ENCODE measurements around the gene ERICH3.

Gene ERICH3, protein sequence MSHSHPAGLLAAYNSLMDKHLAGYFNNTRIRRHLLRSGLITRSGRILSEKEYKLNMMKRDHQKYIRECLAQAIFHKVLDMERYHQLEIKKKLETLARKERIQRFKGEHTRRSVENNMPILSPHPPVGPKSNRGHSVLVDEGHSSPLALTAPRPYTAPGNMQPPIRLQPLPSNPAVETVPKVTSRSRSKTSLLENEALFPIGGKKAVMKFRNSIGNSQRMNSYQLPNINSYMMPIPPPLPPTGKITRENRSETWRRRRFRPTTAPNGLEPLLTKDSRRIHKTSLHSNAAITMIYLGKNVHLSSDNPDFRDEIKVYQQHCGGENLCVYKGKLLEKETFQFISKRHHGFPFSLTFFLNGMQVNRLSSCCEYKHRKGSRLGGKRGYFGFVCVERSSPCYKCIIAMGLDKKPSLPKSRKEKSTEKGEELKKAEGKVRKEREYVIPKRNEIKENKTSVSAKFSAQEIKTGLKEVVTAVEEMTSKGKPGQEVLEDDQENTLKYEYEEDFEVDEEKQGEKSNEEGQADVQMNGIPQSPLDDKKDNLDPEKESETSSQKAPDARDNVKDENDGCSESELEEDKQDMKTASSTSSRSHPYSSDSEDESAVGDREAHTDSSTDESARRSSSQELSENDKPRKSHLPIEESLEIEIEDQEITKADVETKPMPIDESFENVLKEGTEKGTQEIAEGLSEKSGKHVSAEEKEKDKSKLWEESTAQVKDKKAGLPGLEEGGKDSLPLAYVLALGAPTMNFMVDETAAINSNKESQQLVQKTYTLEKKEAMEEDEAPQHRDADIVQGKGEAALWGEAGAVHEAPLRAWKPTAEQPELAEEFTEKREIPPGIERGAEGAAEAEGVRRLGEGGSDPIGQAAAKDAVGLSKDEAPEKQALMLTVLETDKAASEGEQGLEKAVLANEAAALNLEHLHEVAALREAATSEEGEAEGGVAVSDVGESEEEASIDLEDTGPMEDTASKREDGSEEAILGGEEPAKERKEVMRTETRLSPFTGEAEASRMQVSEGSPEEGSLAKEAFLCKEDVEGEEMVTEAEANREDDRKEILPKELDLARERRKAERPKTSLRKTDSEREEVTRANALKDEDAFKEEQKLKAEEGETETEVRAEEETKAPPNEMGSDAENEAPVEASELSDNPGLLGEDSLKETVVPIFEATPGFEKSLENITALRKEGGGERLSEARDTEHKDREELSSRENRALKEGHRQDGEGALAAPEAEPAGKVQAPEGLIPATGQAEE (N-terminal part only)

DNA sequence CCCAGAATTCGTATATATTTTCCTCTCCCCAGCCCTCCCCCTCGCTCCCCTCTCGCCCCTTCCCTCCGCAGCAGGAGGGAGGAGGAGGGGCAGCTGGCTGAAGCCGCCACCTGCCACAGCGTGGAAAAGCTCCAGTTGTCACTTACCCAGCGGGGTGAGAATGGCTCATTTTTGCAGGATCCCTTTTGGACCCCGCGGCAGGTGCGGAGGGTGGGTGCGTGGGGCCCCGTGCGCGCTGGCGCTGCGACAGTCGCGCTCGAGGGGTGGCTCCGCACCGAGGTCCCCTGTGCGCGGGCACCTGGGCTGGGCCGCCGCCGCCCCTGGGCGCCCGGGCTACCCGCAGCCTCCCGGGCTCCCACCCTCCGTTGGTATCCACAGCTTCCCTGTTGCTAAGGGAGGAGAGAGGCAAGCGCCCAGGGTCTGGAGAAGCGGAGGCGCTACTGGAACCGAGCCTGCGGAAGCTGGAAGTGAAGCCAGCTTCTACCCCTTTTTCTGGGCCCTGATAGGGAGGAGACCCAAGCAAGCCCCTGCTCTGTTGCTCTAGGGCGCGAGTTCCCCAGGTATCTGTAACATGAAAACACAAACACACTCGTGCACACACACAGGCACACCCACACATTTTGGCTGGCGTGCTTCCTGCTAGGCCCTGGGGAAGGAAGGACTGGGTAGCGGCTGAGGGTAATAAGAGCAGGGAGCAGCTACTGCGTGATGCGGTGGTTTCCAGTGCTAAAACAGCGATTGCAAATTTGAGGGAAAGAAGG, at the start of gene ERICH3:
Gene ERICH3 (minus strand): TSS at position 442 of the 761 bp plus-strand sequence. CDS start 273 bp downstream, at position 169.
- DNase-seq: peak; percentile 66

DNA sequence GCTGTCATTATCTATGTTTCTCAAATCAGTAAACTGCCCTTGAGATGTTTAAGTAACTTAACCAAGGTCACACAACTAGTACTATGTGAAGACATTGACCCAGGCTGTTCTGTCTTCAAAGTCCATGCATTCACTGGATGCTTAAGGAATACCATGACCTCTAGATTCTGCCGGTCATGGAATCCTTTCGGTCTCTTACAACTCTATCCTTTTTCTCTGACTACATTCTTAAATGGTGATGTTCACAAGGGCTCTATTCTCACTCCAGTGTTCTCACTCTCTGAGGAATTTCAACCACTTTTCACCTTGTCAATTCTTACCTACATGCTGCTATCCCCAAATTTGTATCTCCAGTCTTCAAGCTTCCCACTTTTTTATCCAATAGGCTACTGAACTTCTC, 44.0 kb upstream of the ERICH3 start:
- no peak for DNase-seq

DNA sequence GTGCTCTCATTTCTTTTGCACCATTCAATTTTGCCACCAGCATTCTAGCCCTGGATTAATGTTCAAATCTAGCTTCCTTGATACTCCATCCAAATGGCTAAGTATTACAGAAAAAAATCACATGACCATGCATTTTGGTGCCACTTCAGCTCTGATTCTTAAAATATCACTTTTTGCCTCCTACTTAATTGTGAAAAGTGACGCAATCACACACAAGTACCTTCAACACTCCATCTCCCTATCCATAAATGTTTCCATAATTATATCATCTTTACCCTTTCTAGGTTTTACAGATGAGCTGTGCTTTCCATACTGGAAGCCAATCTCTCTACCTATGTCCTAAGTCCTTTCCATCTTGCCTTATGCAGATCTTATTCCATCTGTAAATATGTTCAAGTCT, 43.2 kb upstream of the ERICH3 start:
- no peak for DNase-seq

DNA sequence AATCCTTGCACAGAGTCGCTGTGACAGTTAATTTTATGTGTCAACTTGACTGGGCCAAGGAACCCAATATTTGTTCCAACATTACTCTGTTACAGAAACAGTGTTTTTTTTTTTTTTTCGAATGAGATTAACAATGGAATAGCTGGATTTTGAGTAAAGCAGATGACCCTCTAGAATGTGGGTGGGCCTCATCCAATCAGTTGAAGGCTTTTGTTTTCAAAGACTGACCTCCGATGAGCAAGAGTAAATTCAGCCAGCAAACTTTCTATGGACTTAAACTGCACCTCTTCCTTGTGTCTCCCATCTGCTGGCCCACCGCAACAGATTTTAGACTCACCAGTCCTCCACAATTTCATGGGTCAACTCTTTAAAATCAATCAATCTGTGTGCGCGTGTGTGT, 42.2 kb upstream of the ERICH3 start:
- DNase-seq: no peak

DNA sequence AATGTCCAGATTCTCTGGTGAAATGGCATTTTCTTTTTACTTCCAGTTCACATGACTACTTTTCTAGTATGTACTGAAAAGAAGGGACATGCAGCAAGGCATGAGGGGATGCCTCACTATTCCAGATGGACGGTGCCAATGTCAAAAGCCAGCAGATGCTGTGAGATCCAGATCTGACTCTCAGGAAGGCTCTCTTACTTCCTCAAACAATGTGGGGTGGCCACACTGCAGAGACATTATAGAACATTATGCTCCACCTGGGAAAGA, 41.6 kb upstream of the ERICH3 start:
- no peak for DNase-seq

DNA sequence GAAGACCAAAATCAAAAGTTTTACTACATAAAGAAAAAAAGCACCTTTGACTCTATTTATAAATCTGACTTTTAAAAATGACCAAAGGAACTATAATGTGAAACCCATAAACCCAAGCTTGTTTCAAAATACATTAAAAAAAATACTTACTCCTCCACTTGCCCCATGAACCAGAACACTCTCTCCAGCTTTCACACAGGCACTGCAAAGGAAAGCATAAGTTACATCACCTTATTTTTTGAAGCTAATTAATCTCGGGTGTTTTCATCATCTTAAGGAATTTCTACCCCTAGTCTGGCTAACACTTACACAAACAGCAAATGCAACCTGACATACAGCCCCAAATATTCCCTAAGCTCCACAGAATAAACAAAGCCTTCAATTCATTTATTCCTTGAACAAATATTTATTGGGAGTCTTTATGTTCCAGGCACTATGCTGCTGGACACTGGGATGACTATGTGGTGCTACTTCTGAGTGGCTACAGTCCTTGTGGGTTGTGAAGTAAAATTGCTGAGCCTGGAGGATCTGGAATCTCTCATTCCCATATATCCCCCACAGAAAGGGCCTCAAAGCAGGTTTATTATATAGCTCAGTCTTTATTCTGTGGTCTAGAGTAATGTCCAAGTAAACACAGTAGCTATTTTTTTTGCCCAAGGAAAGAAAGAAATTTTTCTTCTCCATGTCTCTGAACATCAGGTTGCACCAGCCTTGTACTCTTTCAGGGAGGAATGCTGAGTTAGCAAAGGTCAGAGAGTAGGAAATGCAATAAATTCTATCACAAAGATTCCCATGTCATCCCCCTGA, 41.0 kb upstream of the ERICH3 start:
- no peak for DNase-seq

DNA sequence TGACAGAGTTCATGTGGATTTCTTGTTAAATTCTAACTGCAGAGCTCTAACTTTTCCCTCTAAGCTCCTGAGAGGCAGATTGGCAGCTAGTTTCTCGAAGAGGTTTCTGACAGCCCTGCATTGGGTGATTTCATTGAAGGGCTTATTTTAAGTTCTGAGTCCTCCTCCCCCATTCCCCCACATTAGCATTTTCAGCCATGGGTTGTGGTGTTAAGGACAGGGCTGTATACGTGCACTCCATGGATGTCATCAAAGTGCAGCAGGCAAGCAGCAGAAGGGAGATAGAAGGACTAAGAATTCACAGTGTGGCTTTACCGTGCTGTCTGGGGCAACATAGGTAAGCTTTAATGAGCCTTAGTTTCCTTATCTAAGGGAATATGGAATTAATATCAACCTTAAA, 40.3 kb upstream of the ERICH3 start:
- no peak for DNase-seq

DNA sequence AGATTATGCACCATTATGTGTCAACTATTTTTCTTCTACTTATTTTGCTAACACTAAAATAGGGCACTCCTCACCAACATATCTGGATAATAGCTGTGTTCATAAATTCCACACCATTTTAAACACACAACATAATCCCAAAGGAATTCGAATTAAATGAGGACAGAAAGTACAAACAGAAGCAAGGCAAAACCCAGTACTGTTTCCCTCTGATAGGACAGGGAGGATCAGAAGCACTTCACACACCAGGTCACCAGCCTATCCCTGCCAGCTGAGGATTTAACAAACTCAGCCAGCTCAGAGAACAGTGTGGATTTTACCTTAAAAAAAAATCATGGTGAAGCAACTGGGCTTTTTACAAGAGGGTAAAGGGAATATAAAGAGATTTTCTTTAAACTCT, 39.3 kb upstream of the ERICH3 start:
- no peak for DNase-seq

DNA sequence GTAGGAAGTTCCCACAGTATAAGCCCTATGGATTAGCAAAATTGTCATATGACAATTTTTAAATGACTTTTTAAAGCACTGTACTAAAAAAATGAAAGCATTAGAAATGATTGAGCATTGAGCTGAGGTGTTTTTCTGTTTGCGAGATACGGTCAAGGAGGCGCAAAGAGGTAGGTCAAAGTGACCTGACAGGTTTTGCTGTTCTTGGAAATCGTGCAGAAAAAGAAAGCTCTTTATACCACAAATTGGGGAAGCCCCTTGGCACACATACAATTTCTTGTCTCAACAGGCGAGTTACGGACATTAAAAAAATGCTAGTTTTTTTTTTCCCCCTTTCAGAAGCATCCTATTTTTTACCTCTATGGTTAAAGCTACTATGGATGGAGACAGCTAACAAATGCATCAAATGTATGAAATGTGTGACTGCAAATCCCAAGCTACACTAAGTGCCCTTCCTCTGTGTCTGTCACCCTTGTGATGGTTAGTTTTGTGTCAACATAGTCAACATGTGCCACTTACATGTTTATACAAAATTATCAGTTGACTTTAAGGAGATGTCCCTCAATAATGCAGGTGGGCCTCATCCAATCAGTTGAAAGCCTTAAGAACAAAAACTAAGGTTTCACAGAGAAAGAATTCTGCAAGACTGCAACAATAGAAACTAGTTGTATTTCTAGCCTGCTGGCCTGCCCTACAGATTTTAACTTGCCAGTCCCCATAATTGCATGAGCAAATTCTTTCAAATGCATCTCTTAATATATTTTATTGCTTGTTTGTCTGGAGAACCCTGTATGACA, 30.0 kb upstream of the ERICH3 start:
- DNase-seq: no peak

DNA sequence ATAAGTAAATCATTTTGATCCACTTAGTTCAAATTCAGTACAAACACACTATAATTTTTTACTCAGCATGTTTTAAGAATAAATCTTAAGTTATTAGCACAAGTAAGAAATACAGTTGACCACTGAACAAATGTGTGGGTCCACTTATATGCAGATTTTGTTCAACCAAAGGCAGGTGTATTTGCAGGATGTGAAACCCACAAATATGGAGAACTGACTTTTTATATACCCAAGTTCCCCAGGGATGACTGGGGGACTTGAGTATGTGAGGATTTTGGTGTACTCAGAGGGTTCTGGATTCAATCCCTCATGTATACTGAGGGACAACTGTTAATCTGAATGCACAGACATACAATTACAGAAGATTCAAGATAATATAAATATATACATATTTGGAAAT, 25.7 kb upstream of the ERICH3 start:
- no peak for DNase-seq

DNA sequence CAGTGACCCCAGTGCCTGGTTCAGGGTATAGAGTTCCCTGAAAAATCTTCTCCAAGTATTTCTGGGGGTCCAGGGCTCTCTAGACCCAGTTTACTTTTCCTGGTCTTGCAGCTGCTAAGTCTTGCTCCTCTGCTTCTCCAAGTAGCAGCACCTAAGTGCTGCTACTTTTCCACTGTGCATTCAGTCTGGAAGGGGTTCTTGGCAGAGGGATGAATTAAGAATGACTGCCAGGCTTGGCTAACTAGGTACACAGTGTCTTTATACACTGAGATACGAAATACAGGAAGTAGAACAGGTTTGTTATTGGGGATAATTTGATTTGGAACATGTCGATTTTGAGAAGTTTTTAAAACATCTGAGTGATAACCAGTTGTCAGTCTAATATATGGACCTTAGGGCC, 24.2 kb upstream of the ERICH3 start:
- no peak for DNase-seq

DNA sequence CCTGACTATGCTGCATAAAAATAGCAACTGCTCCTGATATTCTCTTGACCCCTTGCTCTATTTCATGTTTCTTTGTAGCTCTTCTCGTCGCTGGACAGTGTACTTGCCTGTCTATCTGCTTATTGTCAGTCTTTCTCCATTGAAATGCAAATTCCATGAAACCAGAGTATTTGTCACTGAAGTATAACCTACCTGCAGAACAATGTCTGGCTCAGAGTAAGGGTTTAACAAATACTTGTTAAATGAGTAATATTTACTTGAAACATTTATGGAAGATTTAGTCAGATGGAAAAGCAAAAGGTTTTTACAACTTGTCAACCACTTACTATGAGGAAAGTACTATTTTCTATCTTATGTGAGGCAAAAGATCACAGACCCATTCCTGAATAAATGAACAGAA, 19.9 kb upstream of the ERICH3 start:
- DNase-seq: no peak

DNA sequence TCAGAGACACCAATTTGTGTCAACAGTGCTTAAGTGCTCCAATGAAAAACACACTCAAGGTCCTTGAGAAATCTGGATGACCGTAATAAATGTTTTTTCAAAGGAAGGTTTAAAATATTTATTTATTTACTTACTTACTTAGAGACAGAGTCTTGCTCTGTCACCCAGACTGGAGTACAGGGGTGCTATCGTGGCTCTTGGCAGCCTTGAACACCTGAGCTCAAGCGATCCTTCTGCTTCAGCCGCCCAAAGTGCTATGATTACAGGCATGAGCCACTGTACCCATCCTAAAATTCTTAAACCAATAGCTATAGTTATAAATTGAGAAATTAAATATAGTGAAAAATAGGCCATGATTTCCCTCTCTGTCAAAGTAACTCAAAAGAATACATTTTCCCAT, 17.3 kb upstream of the ERICH3 start:
- DNase-seq: peak; percentile 7

DNA sequence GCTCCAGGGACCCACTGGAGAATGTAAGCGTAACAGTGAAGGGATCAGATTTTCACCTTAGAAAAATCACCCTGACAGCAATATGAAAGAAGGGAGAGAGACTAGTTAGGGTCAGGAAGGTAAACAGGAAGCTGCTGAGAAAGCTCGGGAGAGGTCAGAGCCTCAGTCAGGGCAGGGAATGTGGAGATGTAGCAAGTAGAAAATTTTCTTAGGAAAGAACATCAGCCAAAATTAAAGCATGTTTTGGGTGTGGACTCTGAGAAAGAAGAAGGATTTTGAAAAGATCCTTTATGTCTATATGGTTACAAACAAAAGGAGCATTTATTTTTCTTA, 16.7 kb upstream of the ERICH3 start:
- DNase-seq: peak; percentile 8

DNA sequence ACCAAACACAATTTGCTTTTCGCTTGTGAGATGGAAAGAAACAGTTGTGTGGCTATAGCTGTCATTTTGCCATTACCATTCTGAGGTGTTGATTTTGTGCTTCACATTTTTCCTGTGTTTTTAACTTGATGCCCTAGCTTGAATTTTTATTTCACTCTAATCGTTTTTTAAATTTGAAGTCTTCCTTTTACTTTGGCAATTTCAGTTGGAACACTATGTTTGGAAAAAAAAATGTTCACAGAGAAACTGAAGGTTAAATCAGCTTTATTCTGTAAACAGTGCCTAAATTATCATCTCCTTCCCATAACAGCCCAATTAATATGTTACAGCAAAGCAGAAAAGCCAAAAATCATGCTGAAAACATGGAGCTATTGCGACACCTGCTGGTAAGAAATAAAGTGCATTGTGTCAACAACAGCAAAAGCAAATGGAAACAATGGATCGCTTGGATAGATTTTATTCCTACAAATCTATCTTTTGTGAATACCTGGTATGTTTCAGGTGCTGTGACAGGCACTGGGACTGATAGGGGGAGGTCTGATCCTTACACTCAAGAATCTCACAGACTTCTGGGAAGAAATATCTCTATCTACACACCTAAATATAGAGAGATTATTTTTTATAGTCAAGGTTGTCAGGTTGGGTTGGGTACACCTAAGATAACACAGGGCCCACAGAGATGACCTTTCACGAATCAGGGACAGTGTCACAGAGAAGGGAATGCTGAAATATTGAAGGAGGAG, 16.2 kb upstream of the ERICH3 start:
- DNase-seq: peak; percentile 19

DNA sequence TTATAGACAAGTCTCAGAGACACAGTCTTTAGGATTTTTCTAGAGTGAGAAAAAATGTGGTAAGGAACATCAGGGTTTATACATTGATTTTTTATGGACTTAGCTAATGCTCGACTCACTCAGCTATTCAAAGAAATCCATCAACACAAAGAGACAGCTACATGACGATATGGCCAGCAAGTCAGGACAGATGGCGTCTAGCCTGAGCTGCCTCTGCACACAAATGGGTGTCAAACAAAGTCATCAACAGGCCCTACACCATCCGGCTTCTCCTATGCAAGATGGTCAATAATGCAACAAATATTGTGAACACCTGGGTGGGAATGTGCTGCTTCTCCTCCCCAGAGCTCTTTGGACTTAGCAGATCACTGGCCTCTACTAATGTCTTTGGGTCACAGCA, 13.3 kb upstream of the ERICH3 start:
- DNase-seq: no peak

DNA sequence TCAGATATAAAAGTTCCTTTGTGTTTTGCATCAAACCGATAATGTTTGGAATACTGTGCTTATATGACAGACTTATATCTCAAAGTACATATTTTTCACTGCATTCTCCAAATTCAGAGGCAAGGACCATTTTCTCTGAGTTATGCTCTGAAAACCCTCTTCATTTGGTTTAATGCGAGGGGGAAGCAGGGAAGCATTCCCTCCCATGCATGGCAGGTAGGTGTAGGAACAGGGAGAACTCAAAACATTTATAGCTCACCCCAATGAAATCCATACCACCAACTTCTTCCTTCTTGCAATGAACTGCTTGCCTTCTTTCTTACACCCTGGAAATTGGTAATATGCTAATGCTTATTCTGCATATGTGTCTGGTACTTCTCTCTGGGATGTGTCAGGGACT, 10.7 kb upstream of the ERICH3 start:
- no peak for DNase-seq

DNA sequence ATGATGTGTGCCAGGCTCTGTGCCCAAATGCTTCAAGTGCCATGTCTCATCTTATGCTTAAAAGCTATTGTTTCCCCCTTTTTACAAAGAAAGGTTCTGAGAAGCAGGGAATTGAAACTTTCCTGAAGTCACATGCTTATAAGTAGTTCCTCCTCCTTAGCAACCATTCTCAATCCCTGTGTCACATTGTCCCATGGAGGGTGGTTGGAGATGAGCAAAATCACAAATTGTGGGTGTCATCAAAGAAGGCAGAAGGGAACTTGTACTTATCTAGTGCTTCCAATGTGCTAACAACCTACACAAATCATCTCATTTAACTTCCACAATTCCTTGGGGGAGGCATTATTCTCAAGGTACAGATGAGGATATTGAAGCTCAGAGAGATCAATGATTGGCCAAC, 10.1 kb upstream of the ERICH3 start:
- DNase-seq: no peak

DNA sequence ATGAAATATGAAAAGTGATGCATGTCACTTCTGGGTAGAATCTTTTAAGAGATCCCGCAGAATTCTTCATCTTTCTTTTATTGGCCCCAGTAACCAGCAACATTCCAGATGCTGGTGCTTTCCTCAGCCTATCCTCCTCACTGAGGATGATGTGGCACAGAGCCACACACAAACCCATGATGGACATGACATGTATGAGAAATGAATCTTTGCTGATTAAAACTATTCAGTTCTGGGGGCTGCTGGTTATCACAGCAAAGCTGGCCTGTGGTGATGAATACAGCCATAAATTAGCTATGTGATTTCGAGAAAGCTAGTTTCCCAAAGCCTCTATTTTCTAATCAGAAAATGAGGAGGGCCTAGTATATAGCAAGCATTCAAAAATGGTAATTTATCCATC, 8.3 kb upstream of the ERICH3 start:
- no peak for DNase-seq

DNA sequence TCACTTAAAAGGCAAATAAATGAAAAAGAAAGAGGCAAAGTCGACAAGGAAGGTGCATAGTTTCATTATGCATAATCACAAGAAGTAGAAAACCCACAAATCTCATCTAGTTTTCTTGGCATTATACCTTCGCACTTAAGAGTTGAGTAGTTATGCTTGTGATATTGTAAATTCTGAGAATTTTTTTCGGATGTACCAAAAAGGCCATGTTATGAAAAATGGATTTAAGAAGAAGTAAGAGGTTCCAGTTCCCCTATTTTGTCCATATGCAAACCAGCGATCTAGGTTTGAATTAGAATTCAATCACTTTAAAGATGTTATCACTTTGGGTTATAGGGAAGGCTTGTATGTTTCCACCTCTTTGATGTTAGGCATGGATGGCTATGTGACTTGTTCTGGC, 7.9 kb upstream of the ERICH3 start:
- DNase-seq: no peak

DNA sequence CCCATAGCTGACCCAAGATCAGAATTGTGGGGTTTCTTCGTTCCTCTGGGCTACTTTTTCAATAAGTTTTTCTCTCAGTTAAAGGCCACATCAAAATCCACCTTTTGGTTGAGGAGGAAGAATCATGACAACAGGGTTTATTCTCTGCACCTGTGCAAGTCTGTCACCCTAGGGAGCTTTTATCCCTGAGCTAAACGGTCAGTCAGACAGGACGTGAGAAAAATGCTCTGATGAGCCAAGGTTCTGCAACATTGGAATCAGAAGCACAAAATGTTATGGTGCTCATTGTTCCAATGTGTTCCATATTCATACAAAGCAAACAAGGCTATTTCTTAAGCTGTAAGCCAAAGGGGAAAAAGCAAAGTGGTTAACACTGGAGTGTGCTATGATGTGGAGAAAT, 7.4 kb upstream of the ERICH3 start:
- no peak for DNase-seq
